GM18858 (cell line): ENCODE results near the gene MTA3.
A peak's percentile ranks its signal among the peaks of the same experiment; 100 is the strongest.
"Not testable (repeated sequence)": the region's sequence is repeated elsewhere in the genome, so short reads cannot be mapped to it uniquely, and the experiment has no call there.

Experiments used
- ATAC-seq: cut with Tn5 transposase; IDR thresholded peaks from one replicate; pipeline ENCODE4 v1.9.1; 2021; ENCODE audit not compliant: unreplicated experiment

MTA3 gene

DNA sequence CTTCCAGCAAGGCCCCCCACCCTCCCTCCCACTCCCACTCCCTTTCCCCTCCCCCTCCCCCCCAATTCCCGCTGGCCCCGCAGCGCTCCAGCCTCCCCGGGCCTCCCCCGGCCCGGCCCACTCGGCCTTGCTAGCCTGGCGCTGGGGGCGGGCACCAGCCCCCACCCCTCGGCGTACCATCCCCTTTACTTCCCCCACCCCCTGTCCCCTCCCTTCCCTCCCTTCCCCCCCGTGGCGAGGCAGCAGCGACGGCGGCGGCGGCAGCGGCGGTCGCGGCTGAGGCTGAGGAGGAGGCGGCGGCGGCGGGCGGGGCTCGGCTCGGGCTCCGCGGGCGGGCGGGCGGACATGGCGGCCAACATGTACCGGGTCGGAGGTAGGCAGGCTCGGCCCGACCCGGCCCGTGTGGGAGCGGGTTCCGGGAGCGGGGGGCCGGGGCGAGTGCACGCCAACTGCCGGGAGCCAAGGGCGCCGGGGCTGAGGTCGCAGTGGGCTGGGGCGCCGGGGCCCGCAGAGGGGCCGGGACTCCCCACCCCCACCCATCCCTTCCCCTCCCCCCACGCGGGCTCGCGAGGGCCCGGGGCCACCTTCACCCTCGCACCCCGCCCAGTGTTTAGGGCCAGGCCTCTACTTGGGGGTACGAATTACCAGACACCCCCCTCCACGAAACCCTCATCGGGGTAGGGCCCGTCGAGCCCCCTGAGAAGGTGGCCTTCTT lies at the start of gene MTA3:
Gene MTA3 (plus strand): TSS at position 232 of the 715 bp plus-strand sequence. CDS start 114 bp downstream, at position 346.
- ATAC-seq: no peak

DNA sequence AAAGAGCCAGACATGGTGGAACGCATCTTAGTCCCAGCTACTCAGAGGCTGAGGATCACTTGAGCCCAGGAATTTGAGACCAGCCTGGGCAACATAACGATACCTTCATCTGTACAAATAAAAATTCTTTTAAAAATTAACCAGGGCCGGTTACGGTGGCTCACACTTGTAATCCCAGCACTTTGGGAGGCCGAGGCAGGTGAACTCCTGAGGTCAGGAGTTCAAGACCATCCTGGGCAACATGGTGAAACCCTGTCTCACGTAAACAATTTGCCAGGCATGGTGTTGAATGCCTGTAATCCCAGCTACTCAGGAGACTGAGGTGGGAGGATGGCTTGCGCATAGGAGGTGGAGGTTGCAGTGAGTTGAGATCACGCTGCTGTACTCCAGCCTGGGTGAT lies 48.8 kb upstream of the MTA3 start:
- ATAC-seq: no peak

DNA sequence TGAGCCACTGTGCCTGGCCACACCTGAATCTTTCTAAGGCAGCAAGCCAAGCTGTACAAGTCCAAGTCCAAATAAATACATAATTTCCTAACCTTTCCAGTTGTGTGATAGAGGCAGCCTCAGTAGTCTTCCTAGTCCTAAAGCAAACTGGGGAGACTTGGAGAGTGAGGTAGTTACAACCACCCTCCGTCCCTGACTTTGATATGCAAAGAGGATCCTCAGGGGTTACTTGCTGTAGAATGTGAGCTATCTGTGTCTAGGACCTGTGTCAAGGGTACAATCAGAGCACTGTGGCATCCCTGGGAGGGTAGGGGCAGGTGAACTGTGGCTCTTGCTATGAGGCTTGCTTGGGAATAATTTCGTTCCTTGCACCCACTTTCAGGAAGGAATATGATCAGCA lies 46.4 kb upstream of the MTA3 start:
- ATAC-seq: no peak

DNA sequence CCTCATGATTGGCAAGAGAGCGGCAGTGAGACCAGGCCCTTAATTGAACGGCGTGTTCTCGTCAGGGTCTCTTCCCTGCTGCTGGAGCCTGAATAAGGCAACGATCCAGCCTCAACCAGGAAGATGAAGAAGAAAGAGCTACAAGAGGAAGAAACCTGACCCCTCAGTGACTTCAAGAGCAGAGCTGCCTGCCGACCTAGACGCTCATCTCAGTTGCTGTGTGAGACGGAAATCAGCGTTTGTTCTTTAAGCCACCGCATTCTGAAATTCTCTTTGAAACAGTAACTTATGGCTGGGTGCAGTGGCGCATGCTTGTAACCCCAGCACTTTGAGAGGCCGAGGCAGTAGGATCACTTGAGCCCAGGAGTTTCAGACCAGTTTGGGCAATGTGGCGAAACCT lies 45.1 kb upstream of the MTA3 start:
- ATAC-seq: no peak

DNA sequence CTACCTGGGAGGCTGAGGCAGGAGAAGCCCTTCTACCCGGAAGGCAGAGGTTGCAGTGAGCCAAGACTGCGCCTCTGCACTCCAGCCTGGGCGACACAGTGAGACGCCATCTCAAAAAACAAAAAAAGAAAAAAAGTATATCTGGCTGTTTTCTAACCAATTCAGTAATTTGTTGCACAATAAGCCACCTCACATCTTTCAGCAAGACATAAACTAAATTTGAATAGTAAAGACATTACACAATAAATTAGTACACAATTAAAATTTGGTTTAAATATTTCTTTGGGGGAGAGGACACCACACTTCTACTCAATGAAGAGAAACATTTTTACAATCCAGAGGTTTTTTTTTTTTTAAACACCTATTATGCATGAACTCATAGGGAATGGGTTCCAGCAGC lies 36.0 kb upstream of the MTA3 start:
- no peak for ATAC-seq

DNA sequence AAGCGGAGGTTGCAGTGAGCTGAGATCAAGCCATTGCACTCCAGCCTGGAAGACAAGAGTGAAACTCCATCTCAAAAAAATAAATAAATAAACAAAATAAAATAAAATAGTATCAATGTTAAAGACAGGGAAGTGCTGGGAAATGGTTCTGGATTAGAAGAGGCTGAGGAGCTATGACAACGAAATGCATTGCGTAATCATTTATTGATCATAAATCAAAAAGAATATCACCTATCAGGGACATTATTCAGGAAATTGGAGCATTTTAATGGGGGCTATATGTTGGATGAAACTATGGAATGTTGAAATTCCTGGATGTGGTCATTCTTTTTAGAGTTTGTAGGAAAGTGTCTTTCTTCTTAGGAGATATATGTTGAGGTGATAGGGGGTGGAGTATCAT lies 30.9 kb upstream of the MTA3 start:
- ATAC-seq: no peak

DNA sequence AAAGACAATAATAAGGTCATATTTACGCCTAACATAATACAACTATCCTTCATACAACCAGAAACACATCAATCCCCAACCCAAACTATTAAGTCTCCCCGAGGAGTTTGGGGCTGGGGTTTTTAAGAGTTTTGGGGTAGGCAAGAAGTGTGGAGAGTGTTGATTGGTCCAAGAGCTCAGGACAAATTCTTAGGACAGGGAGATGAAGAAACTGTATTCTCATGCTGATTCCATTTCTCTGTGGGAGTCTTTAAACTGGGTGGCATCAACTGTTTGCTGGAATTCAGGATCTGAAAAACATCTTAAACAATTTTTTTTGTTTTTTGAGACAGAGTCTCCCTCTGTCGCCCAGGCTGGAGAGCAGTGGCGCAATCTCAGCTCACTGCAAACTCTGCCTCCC lies 25.6 kb upstream of the MTA3 start:
- no peak for ATAC-seq

DNA sequence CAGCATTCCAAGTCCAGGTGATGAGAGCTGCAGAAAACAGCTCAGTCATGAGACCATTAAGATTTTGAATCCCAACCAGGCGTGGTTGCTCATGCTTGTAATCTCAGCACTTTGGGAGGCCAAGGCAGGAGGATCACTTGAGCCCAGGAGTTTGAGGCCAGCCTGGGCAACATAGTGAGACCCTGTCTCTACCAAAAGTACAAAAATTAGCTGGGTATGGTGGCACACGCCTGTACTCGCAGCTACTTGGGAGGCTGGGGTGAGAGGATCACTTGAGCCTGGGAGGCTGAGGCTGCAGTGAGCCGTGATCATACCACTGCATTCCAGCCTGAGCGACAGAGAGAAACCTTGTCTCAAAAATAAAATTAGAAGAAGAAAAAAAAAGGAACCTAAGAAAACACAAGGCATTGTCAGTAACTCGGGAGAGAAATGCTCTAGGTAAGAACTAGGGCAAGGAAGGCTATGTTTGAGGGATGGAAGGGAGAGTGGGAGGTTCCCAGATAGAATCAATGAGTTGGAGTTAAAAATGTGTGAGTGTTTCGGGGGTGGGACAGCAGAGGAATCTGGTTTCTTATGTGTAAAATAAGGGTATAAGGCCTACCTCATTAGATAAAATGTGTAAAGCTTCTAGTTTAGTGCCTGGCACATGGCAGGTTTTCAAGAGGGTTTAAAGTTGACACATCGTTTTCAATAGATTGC lies 23.3 kb upstream of the MTA3 start:
- ATAC-seq: no peak

DNA sequence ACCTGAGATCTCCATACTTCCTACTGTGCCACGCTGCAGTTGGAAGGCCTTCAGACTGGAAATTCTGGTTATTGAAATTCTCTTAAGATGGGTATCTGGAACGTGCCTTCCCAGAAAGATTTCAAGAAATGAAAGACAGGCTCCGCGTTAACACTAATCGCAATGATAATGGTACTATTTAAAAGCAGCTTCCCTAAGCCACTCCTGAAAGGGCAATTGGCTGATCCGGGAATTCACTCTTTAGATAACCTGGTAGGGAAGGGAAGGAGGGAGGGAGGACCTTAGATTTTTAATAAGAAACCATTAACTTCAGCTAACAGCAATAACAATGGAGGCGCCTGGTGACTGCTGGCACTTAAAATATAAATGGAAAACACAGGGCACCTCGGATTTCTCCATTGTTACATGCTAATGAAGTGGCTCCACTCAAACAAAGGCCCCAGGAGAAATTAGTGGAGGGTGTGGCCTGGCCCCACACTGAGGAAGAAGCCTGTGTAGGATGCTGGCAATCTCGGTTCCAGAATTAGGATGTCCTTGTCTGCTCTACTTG lies 22.5 kb upstream of the MTA3 start:
- no peak for ATAC-seq

DNA sequence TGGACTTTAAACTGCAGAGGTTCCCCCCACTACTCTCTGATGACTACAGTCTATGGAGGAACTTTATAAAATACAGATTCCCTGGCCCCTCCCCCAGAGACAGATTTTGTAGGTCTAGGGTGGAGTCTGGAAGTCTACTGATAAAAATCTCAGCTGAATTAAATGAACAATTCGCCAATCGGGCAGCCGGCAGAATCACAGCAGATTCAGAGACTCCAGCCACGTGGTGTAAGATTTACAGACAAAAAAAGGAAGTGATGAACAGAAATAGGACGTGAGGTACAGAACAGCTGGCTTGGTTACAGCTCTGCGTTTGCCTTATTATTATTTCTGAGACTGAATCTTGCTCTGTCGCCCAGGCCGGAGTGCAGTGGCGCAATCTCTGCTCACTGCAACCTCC lies 21.4 kb upstream of the MTA3 start:
- no peak for ATAC-seq

DNA sequence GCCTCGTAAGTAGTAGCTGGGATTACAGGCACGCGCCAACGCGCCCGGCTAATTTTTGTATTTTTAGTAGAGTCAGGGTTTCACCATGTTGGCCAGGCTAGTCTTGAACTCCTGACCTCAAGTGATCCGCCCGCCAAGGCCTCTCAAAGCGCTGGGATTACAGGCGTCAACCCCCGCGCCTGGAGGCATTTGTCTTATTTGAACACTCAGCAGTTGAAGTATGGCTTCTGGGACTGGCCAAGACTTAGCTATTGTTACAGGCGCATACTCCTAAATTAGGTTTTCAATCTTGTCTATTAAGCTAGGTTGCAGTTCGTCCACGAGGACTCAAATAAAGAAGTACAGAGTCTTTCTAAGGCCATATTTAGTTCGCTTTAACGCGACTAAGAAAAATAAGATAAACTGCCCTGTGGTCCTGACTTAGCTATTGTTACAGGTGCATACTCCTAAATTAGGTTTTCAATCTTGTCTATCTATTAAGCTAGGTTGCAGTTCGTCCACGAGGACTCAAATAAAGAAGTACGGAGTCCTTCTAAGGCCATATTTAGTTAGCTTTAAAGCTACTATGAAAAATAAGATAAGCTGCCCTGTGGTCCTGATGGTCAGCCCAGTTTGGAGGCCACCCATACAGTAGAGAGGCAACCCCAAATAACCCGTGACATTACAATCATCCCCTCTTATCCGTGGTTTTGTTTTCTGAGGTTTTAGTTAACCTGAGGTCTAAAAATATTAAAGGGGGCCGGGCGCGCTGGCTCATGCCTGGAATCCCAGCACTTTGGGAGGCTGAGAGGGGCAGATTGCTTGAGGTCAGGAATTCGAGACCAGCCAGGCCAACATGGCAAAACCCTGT lies 20.8 kb upstream of the MTA3 start:
- ATAC-seq: no peak

DNA sequence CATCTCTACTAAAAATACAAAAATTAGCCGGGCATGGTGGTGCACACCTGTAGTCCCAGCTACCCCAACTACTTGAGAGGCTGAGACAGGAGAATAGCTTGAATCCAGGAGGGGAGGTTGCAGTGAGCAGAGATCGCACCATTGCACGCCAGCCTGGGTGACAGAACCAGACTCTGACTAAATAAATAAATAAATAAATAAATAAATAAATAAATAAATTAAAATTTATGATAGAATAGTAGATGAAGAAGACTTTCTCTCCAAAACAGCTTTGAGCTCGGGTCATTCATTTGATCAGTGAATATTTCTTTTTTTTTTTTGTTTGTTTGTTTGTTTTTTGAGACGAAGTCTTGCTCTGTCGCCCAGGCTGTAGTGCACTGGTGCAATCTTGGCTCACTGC lies 17.6 kb upstream of the MTA3 start:
- ATAC-seq: no peak

DNA sequence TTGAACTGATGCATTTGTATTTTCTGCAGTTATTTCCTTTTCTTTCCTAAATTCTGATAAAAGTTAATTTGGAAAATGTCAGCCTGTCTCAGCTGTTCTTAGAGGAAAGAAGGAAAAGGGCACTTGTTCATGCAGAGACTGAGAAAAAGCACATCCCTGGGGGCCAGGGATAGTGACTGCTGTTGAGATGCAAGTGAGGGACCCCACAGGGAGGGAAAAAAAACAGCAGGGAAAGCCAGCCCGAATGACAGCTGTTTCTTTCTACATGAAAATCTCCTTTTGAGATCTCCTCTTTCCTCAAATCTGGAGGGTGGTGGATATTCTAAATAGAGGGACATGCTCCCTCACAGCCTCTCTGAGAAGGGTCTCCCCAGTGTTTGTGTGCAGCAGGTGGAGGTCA lies 14.0 kb upstream of the MTA3 start:
- ATAC-seq: no peak

DNA sequence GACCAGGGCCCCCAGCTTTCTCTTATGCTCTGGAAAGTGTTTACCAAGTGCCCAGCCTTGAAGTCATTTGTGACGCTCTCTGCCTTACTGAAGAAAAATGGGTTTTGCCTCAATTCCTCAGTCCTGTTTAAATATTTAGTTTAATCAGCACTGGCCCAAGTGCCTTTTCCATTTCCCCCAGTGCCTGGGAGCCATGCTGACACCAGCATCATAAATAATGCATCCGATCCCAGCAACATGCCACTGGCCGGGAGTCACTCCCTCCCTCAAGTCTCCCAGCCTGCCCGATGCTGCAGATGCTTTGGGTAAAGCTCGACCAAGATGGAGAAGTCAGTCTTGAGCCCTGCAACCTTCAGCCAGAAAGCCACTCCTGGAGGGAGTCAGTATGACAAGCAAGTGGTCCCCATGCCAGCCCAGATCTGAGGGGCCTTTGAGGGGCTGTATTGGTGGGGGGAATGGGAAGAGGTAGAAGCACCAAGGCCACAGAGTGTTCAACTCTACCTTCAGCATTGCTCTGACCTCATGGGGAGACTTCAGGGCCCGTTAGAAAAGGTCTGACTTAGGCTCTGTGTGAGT lies 12.0 kb upstream of the MTA3 start:
- ATAC-seq: no peak

DNA sequence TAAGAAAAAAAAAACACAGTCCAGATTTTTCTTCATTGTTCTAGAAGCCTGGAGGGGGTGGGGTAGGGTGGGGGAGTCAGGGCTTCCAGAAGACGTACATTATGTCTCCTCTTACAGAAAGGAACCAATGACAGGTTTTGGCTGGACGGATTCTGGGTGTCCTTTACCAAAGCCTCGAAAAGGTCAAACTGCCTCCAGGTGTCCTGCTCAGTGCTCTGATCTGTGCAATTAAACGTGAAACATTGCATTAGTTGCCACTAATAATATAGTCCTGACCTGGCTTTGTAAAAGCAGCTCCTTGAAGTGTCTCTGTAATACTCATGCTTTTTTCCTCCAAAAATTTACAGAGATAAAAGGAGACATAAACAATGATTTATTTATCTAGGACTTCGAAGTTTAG lies 11.1 kb upstream of the MTA3 start:
- ATAC-seq: no peak

DNA sequence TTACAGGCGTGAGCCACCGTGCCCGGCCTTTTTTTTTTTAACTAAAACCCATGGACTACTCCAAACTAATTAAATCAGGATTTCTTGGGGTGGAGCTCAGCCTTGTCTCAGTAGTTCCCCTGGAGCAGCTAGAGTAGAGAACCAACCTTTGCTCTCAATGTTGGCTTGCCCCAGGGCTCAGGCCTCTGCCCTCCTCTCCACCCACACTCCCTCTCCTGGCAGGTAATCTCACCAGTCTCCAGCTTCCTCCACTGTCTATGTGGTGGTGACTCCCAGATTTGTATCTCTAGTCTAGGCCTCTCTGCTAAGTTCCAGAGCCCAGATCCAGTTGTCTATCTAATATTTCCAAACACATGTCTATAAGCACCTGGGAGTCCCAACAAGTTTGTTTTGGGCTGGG lies 9.6 kb upstream of the MTA3 start:
- ATAC-seq: no peak

DNA sequence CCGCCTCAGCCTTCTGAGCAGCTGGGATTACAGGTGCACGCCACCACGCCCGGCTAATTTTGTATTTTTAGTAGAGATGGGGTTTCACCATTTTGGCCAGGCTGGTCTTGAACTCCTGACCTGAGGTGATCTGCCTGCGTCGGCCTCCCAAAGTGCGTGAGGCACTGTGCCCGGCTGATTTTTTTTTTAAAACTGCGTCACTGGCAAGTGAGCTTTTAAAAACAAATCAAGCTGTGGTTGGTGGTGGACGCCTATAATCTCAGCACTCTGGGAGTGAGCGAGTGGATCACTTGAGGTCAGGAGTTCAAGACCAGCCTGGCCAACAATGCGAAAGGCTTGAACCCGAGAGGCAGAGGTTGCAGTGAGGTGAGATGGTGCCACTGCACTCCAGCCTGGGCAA lies 8.3 kb upstream of the MTA3 start:
- not testable (repeated sequence) for ATAC-seq

DNA sequence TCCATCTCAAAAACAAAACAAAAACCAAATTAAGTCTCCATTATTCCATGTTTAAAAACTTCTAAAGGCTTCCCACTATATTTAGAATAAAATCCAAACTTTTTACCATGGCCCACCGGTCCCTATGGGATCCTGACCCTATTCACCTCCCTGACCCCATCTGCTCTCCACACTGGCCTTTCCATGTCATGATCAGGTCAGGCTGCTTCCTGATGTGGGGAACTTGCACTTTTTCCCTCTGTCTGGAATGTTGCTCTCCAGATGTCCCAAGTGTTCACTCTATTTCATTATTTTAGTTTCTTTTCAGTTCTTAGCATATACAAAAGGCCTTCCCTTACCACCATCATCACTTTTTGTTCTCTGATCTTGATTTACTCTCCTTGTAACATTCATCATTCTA lies 7.5 kb upstream of the MTA3 start:
- no peak for ATAC-seq

DNA sequence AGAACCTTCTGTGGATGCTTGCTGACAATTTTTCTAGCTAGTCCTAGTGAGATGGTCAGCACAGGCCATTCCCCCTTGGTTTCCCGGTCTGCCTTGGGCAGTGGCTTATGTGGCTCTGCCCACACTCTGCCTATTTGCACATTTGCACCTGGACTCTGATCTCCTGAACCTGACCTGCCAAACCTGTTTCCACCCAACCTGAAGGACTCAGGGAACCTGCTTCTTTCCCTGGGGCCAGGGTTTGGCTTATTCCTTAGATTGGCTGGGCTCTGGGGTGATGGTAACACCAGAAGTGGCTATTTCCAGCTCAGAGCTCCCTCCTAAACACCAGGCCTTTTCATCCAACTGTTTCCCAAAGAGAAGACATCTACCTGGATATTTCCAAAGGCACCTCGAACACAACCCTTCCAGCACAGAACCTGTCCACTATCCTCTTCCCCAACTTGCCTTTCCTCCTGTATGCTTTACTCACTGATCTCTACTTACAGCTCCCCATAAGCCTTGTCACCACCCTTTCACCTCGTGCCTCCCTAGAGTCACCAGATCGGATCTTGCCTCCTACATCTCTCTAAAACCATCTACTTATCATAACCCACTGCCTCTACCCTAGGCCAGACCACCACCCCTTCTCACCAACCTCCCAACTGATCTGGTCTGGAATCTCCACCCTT lies 5.8 kb upstream of the MTA3 start:
- no peak for ATAC-seq

DNA sequence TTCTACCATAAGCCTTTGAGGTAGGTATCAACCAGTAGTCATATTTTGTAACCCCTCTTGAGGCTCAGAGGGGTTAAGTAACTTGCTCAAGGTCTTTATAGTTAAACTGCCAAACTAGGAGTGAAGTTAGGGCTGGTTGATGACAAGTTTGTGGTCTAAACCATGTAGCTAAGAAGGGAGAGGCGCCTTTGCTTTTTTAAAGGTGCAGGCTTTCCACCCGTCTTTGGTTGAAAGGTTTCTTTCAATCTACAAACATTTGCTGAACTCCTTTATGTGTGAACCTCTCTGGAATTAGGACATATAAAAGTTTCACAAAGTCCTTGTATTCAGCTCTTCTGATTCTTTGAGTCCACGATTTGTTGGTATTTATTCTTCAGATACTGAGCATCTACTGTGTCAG lies 2.4 kb upstream of the MTA3 start:
- ATAC-seq: no peak

DNA sequence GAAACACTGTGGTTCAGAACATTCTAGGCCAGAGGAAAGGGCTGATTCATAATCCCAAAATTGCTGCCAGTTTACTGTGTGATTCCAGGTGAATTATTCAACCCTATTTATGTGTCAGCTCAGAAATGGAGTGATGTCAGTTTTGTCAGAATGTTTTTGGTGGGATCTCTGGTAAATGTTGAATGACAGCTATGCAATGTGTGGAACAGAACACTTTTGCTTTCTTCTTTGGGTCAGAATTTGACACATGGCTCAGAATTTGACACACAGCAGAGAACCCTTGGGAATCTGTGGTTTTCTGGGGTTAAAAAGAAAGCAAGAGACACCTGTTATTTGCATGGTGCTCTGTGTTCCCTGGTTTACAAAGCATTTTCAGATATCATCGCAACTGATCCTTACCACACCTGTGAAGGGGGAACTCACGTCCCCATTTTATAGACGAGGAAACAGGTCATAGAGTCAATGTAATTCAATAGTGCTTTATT lies 1.6 kb upstream of the MTA3 start:
- peak; percentile 60 for ATAC-seq
